Gastroesophageal sphincter (tissue), 4 donors: Measurements from ENCODE around the gene B9D2. TPM values are rescaled to one million over a fixed set of nuclear protein-coding genes. Genes with fewer than 3 reads are reported as not detected.
A peak's percentile ranks its signal among the peaks of the same experiment; 100 is the strongest.

ENCODE experiments used
- ATAC-seq: fragments of 150-250 bp; one replicate; pipeline ENCODE4 v1.9.1; 2016; ENCODE audit warnings: mild to moderate bottlenecking, moderate library complexity
- H3K27ac ChIP-seq, 4 donors: fragments of 200-600 bp; sonication (generic) in 3 of 4; 1 replicate in 3 of 4; 2 replicates in 1 of 4; pipeline ENCODE4 v1.5.1; 2016 to 2019
- H3K27me3 ChIP-seq: fragments of 200-600 bp; sonication (generic); one replicate; pipeline ENCODE4 v1.5.1; 2019
- H3K36me3 ChIP-seq, 2 donors: fragments of 200-600 bp; sonication (generic); one replicate each; pipeline ENCODE4 v1.5.1; 2019; ENCODE audit warnings: control low read depth in 1 of 2
- H3K4me1 ChIP-seq, 3 donors: fragments of 200-600 bp; sonication (generic); 1 replicate in 2 of 3; 2 replicates in 1 of 3; pipeline ENCODE4 v1.5.1; 2016 to 2019; ENCODE audit warnings: control low read depth in 2 of 3
- H3K4me3 ChIP-seq, 2 donors: fragments of 200-600 bp; sonication (generic); one replicate each; pipeline ENCODE4 v1.5.1; 2019; ENCODE audit warnings: mild to moderate bottlenecking in 1 of 2, moderate library complexity in 1 of 2
- H3K9me3 ChIP-seq, 3 donors: fragments of 200-600 bp; sonication (generic); one replicate each; pipeline ENCODE4 v1.5.1; 2017 to 2019; ENCODE audit warnings: control low read depth in 2 of 3
- CTCF ChIP-seq, 4 experiments: fragments of 200-600 bp in 2 of 4; fragments of 450-650 bp in 2 of 4; sonication (generic) in 1 of 4; IDR thresholded peaks; one replicate each; pipeline ENCODE4 v1.5.1; 2017 to 2019; ENCODE audit warnings: antibody characterized with exemption in 4 of 4, mild to moderate bottlenecking in 2 of 4, moderate library complexity in 2 of 4
- EP300 ChIP-seq: sonication (generic); formaldehyde crosslinking; IDR thresholded peaks from one replicate; pipeline ENCODE4 v1.6.1; 2017; ENCODE audit warnings: antibody characterized with exemption, mild to moderate bottlenecking
- POLR2A ChIP-seq, 2 donors: fragments of 450-650 bp; IDR thresholded peaks; one replicate each; pipeline ENCODE4 v1.6.1; 2017; ENCODE audit warnings: antibody characterized with exemption in 2 of 2, mild to moderate bottlenecking in 2 of 2, moderate library complexity in 1 of 2
- POLR2AphosphoS5 ChIP-seq: sonication (generic); formaldehyde crosslinking; IDR thresholded peaks from one replicate; pipeline ENCODE4 v1.6.1; 2017; ENCODE audit warnings: antibody characterized with exemption
- WGBS, 2 donors: methylation state at CpG; one replicate each; pipeline ENCODE4 v1.1.5; 2018; ENCODE audit warnings: low coverage in 1 of 2; 5-methylcytosine and 5-hydroxymethylcytosine counted together
- total RNA-seq, 4 donors: library from RNA; depleted of rRNA; stranded (reverse); fragments of >200 nt; gene quantifications; one replicate each; pipeline ENCODE4 v1.1.0, GENCODE V29; 2016

Gene B9D2
- total RNA-seq, 4 donors from 2014 or later: 5.2 to 10.1 (median 6.7) TPM

GRCh38 chr19:41359741-41360140 is 4.2 kb downstream of the B9D2 start:
- ATAC-seq: no peak
- Histone ChIP-seq H3K4me3 (no peak overlapping the region), H3K27me3 (no peaks in the 10 kb centered on the region), H3K36me3 (no peaks in the 10 kb centered on the region), H3K4me1 (peaks cover 0 to 28% (median 0%) of the 10 kb centered on the region in 3 donors), H3K27ac (no peak overlapping the region), H3K9me3 (no peaks in the 10 kb centered on the region)
- TF ChIP-seq CTCF (IDR thresholded peaks at IDR 0.05): no peak
- no peak for TF ChIP-seq POLR2AphosphoS5
- no peak for TF ChIP-seq POLR2A (IDR thresholded peaks at IDR 0.05)
- no peak for TF ChIP-seq EP300
- WGBS, 2 donors: 83% methylated on average over 1 of the region's 1 CpG; no CpG with 5 or more reads in 1 of the 2 donors

- no peaks in the 10 kb centered on the region for H3K27me3 ChIP-seq
- no peaks in the 10 kb centered on the region for H3K36me3 ChIP-seq
- ATAC-seq: no peak
- 100% methylated on average over 2 of the region's 13 CpGs; no CpG with 5 or more reads in 1 of the 2 donors for WGBS, 2 donors
- H3K4me1 ChIP-seq: peaks cover 0 to 28% (median 0%) of the 10 kb centered on the region in 3 donors
- no peak overlapping the region for H3K27ac ChIP-seq
- no peak for TF ChIP-seq EP300
- TF ChIP-seq CTCF (IDR thresholded peaks at IDR 0.05): no peak
- no peak for TF ChIP-seq POLR2A (IDR thresholded peaks at IDR 0.05)
- no peak for TF ChIP-seq POLR2AphosphoS5
- H3K9me3 ChIP-seq: no peaks in the 10 kb centered on the region
- no peak overlapping the region for H3K4me3 ChIP-seq
Observed at GRCh38 chr19:41357746-41358145, 6.2 kb downstream of the B9D2 start.

GRCh38 chr19:41356984-41357739 is 6.8 kb downstream of the B9D2 start:
- WGBS, 2 donors: 80 to 88% methylated on average over 7 to 11 of the region's 11 CpGs
- Histone ChIP-seq H3K27me3 (no peaks in the 10 kb centered on the region), H3K36me3 (no peaks in the 10 kb centered on the region), H3K4me1 (peaks cover 0 to 29% (median 0%) of the 10 kb centered on the region in 3 donors), H3K4me3 (no peak overlapping the region), H3K27ac (no peak overlapping the region), H3K9me3 (no peaks in the 10 kb centered on the region)
- TF ChIP-seq EP300 (no peak), CTCF (IDR thresholded peaks at IDR 0.05) (no peak), POLR2AphosphoS5 (no peak), POLR2A (IDR thresholded peaks at IDR 0.05) (no peak)
- ATAC-seq: no peak

- H3K4me3 ChIP-seq: no peak overlapping the region
- no peak for TF ChIP-seq POLR2AphosphoS5
- TF ChIP-seq CTCF (IDR thresholded peaks at IDR 0.05): no peak
- no peak for TF ChIP-seq POLR2A (IDR thresholded peaks at IDR 0.05)
- TF ChIP-seq EP300: no peak
- H3K9me3 ChIP-seq: no peaks in the 10 kb centered on the region
- no peak for ATAC-seq
- H3K27ac ChIP-seq: peak overlapping the region in 2 of 4 donors; percentile 24 to 89
- H3K4me1 ChIP-seq: peaks cover 0 to 43% (median under 1%) of the 10 kb centered on the region in 3 donors
- WGBS, 2 donors: 73% methylated on average over 3 of the region's 3 CpGs; no CpG with 5 or more reads in 1 of the 2 donors
- H3K36me3 ChIP-seq: no peaks in the 10 kb centered on the region
- no peaks in the 10 kb centered on the region for H3K27me3 ChIP-seq
Observed at GRCh38 chr19:41355802-41356201, 8.1 kb downstream of the B9D2 start.

- 90 to 100% methylated on average over 1 of the region's 1 CpG for WGBS, 2 donors
- Histone ChIP-seq H3K27me3 (no peaks in the 10 kb centered on the region), H3K4me1 (peaks cover 0 to 51% (median 6%) of the 10 kb centered on the region in 3 donors), H3K9me3 (no peaks in the 10 kb centered on the region), H3K27ac (peak overlapping the region in 2 of 4 donors; percentile 24 to 89), H3K36me3 (no peaks in the 10 kb centered on the region), H3K4me3 (no peak overlapping the region)
- TF ChIP-seq CTCF (IDR thresholded peaks at IDR 0.05): no peak
- TF ChIP-seq POLR2AphosphoS5: no peak
- no peak for TF ChIP-seq EP300
- TF ChIP-seq POLR2A (IDR thresholded peaks at IDR 0.05): no peak
- ATAC-seq: no peak
Observed at GRCh38 chr19:41355035-41355434, 8.9 kb downstream of the B9D2 start.
